H9 (cell line): ENCODE results near the gene MYRIP. TPM values are rescaled to one million over a fixed set of nuclear protein-coding genes. Genes with fewer than 3 reads are reported as not detected.

Source experiments
- DNase-seq: peaks from one replicate; pipeline ENCODE4 v3.0.0-alpha.2; 2017
- H2AFZ ChIP-seq: one replicate; pipeline ENCODE4 v1.6.1; 2013; ENCODE audit warnings: mild to moderate bottlenecking, low read length, control low read depth, moderate library complexity
- H2AK5ac ChIP-seq: 2 replicates; pipeline ENCODE4 v1.6.1; 2013; ENCODE audit warnings: low read length, control low read depth, mixed read lengths; ENCODE audit not compliant: insufficient read length
- H2BK120ac ChIP-seq: one replicate; pipeline ENCODE4 v1.6.1; 2013; ENCODE audit warnings: low read depth, mild to moderate bottlenecking, low read length, control low read depth, inconsistent platforms; ENCODE audit not compliant: poor library complexity, severe bottlenecking
- H2BK12ac ChIP-seq: 2 replicates; pipeline ENCODE4 v1.6.1; 2013; ENCODE audit warnings: low read length, control low read depth, mixed read lengths, low read depth; ENCODE audit not compliant: insufficient read length
- H2BK15ac ChIP-seq: 2 replicates; pipeline ENCODE4 v1.6.1; 2013; ENCODE audit warnings: low read depth, low read length, control low read depth
- H2BK20ac ChIP-seq: one replicate; pipeline ENCODE4 v1.6.1; 2013; ENCODE audit warnings: low read depth, mild to moderate bottlenecking, low read length, control low read depth, inconsistent platforms; ENCODE audit not compliant: poor library complexity, severe bottlenecking
- H2BK5ac ChIP-seq: 2 replicates; pipeline ENCODE4 v1.6.1; 2013; ENCODE audit warnings: low read length, control low read depth, mixed read lengths; ENCODE audit not compliant: insufficient read length
- H3K14ac ChIP-seq: 2 replicates; pipeline ENCODE4 v1.6.1; 2013; ENCODE audit warnings: low read length, control low read depth; ENCODE audit not compliant: insufficient read depth
- H3K18ac ChIP-seq: 2 replicates; pipeline ENCODE4 v1.6.1; 2013; ENCODE audit warnings: low read depth, mild to moderate bottlenecking, mixed read lengths, low read length, control low read depth; ENCODE audit not compliant: insufficient read length
- H3K23ac ChIP-seq: 2 replicates; pipeline ENCODE4 v1.6.1; 2013; ENCODE audit warnings: low read length, control low read depth, mixed read lengths, low read depth; ENCODE audit not compliant: insufficient read length
- H3K23me2 ChIP-seq: 2 replicates; pipeline ENCODE4 v1.6.1; 2013; ENCODE audit warnings: low read depth, mild to moderate bottlenecking, mixed read lengths, low read length, control low read depth; ENCODE audit not compliant: insufficient read length, poor library complexity, severe bottlenecking
- H3K27ac ChIP-seq: 2 replicates; pipeline ENCODE4 v1.5.1; 2013; ENCODE audit warnings: low read length, control low read depth, mixed read lengths, low read depth; ENCODE audit not compliant: insufficient read length
- H3K27me3 ChIP-seq: 2 replicates; pipeline ENCODE4 v1.6.1; 2013; ENCODE audit warnings: low read length, control low read depth, inconsistent platforms; ENCODE audit not compliant: insufficient read depth
- H3K4ac ChIP-seq: 2 replicates; pipeline ENCODE4 v1.6.1; 2013; ENCODE audit warnings: low read depth, mild to moderate bottlenecking, control low read depth, inconsistent platforms, low read length, moderate library complexity
- H3K4me1 ChIP-seq: 2 replicates; pipeline ENCODE4 v1.6.1; 2013; ENCODE audit warnings: low read length, control low read depth, inconsistent platforms; ENCODE audit not compliant: insufficient read depth
- H3K4me2 ChIP-seq: 2 replicates; pipeline ENCODE4 v1.6.1; 2013; ENCODE audit warnings: low read length, control low read depth, mixed read lengths; ENCODE audit not compliant: insufficient read length, insufficient read depth
- H3K56ac ChIP-seq: 2 replicates; pipeline ENCODE4 v1.6.1; 2013; ENCODE audit warnings: low read depth, mild to moderate bottlenecking, mixed read lengths, low read length, control low read depth; ENCODE audit not compliant: insufficient read length
- H3K79me1 ChIP-seq: 2 replicates; pipeline ENCODE4 v1.6.1; 2013; ENCODE audit warnings: low read depth, mild to moderate bottlenecking, moderate library complexity, low read length, control low read depth, inconsistent platforms; ENCODE audit not compliant: insufficient read depth, poor library complexity, severe bottlenecking
- H3K79me2 ChIP-seq: 2 replicates; pipeline ENCODE4 v1.6.1; 2013; ENCODE audit warnings: low read length, control low read depth, inconsistent platforms; ENCODE audit not compliant: insufficient read depth
- H3K9ac ChIP-seq: 2 replicates; pipeline ENCODE4 v1.6.1; 2013; ENCODE audit warnings: low read length, control low read depth, mixed read lengths; ENCODE audit not compliant: insufficient read length; ENCODE audit errors: extremely low read depth
- H3K9me3 ChIP-seq: one replicate; pipeline ENCODE4 v1.6.1; 2013; ENCODE audit warnings: low read depth, low read length, inconsistent platforms; ENCODE audit not compliant: control insufficient read depth
- H3T11ph ChIP-seq: one replicate; pipeline ENCODE4 v1.6.1; 2013; ENCODE audit warnings: mild to moderate bottlenecking, low read length, control low read depth, inconsistent platforms
- H4K20me1 ChIP-seq: one replicate; pipeline ENCODE4 v1.6.1; 2013; ENCODE audit not compliant: control insufficient read depth, insufficient read length, insufficient read depth
- H4K5ac ChIP-seq: 2 replicates; pipeline ENCODE4 v1.6.1; 2013; ENCODE audit warnings: low read depth, mild to moderate bottlenecking, mixed read lengths, low read length, control low read depth; ENCODE audit not compliant: insufficient read length
- H4K8ac ChIP-seq: replicated peaks from 2 replicates; pipeline ENCODE4 v1.6.1; 2013; ENCODE audit warnings: low read length, control low read depth, mixed read lengths, low read depth; ENCODE audit not compliant: insufficient read length
- H4K91ac ChIP-seq: 2 replicates; pipeline ENCODE4 v1.6.1; 2013; ENCODE audit warnings: low read depth, mild to moderate bottlenecking, moderate library complexity, mixed read lengths, low read length, control low read depth; ENCODE audit not compliant: insufficient read length
- H3K27ac Mint-ChIP-seq, 3 experiments: 2 replicates in 2 of 3; 3 replicates in 1 of 3; pipeline ENCODE4 v1.8.0; 2020 to 2021; ENCODE audit warnings: mixed read lengths in 3 of 3, mild to moderate bottlenecking in 1 of 3, moderate library complexity in 1 of 3
- H3K27me3 Mint-ChIP-seq: 2 replicates; pipeline ENCODE4 v1.8.0; 2021; ENCODE audit warnings: low read depth, mild to moderate bottlenecking, moderate library complexity, mixed read lengths
- H3K36me3 Mint-ChIP-seq, 3 experiments: 2 replicates in 2 of 3; 3 replicates in 1 of 3; pipeline ENCODE4 v1.8.0; 2020 to 2021; ENCODE audit warnings: low read depth in 3 of 3, mixed read lengths in 3 of 3; ENCODE audit not compliant: insufficient read depth in 1 of 3
- H3K4me1 Mint-ChIP-seq, 2 experiments: 2 replicates each; pipeline ENCODE4 v1.8.0; 2020; ENCODE audit warnings: mixed read lengths in 2 of 2
- H3K4me3 Mint-ChIP-seq, 2 experiments: 2 replicates in 1 of 2; 3 replicates in 1 of 2; pipeline ENCODE4 v1.8.0; 2020 to 2021; ENCODE audit warnings: mild to moderate bottlenecking in 2 of 2, mixed read lengths in 2 of 2, moderate library complexity in 1 of 2
- H3K9me3 Mint-ChIP-seq, 2 experiments: 2 replicates in 1 of 2; 3 replicates in 1 of 2; pipeline ENCODE4 v1.8.0; 2020; ENCODE audit warnings: mild to moderate bottlenecking in 2 of 2, mixed read lengths in 2 of 2, moderate library complexity in 1 of 2
- CTCF ChIP-seq: fragments of 200-600 bp; sonication (generic); conservative IDR thresholded peaks from 3 replicates; pipeline ENCODE4 v1.8.0; 2021; ENCODE audit warnings: antibody characterized with exemption, mild to moderate bottlenecking
- WGBS: extraction: QIAGEN DNeasy Blood & Tissue Kit; methylation state at CpG from one replicate; pipeline ENCODE4 v1.1.7; 2013; ENCODE audit warnings: missing lambda C conversion rate, low lambda C conversion rate, mixed read lengths; ENCODE audit not compliant: insufficient read length; ENCODE audit errors: extremely low coverage; 5-methylcytosine and 5-hydroxymethylcytosine counted together
- long read RNA-seq: library from polyadenylated mRNA; unstranded; transcript quantifications from one replicate; pipeline ENCODE4 v2.0.0, GENCODE V29; 2020
- total RNA-seq: library from RNA; stranded (reverse); gene quantifications from 2 replicates; pipeline ENCODE4 v1.2.1, GENCODE V29; 2021

Gene MYRIP
- total RNA-seq: 1.8 and 2.2 TPM in 2 replicates
- long read RNA-seq, full-length matches to known transcripts: 2 of 4 reads
- long read RNA-seq, partial matches to known transcripts: 1 of 4 reads
- long read RNA-seq, other reads (novel, unspliced or antisense): 1 of 4 reads

GRCh38 chr3:39809181-39809994, at the start of gene MYRIP:
TSS of gene MYRIP (plus strand) at chr3:39809609. CDS start at chr3:39900817, 91,208 bp downstream.
- H3K27ac ChIP-seq: no peak within 1 kb of the TSS
- no peak within 1 kb of the TSS for H2AK5ac ChIP-seq
- no peak within 1 kb of the TSS for H4K5ac ChIP-seq
- Mint-ChIP-seq H3K27me3 (peaks cover 74% of the 10 kb centered on the region), H3K27ac (peak within 1 kb of the TSS in 2 of 3 experiments; percentile 13 to 76; a peak in 3 of 7 replicates), H3K9me3 (no peaks in the 10 kb centered on the region), H3K4me3 (peak within 1 kb of the TSS; percentile 75 to 96), H3K36me3 (no peaks in the 10 kb centered on the region; a peak in 2 of 7 replicates), H3K4me1 (peaks cover 23 to 28% of the 10 kb centered on the region in 2 experiments)
- H3K23me2 ChIP-seq: peaks cover 25% of the 10 kb centered on the region
- H2AFZ ChIP-seq: peak within 1 kb of the TSS; percentile 63
- no peak within 1 kb of the TSS for H2BK15ac ChIP-seq
- H3K4me2 ChIP-seq: peak within 1 kb of the TSS; percentile 90
- H3K18ac ChIP-seq: no peak within 1 kb of the TSS
- no CpG with 5 or more reads among the region's 103 CpGs for WGBS
- H3T11ph ChIP-seq: no peak within 1 kb of the TSS
- no peak within 1 kb of the TSS for H2BK12ac ChIP-seq
- H3K27me3 ChIP-seq: peaks cover 15% of the 10 kb centered on the region
- no peak within 1 kb of the TSS for H2BK120ac ChIP-seq
- H3K23ac ChIP-seq: no peak within 1 kb of the TSS
- H3K56ac ChIP-seq: no peak within 1 kb of the TSS
- no peak within 1 kb of the TSS for H3K4ac ChIP-seq
- H3K14ac ChIP-seq: peak within 1 kb of the TSS; percentile 77
- H3K9me3 ChIP-seq: no peaks in the 10 kb centered on the region
- no peaks in the 10 kb centered on the region for H3K79me1 ChIP-seq
- H3K79me2 ChIP-seq: no peaks in the 10 kb centered on the region
- H4K20me1 ChIP-seq: no peaks in the 10 kb centered on the region
- H2BK20ac ChIP-seq: no peak within 1 kb of the TSS
- TF ChIP-seq CTCF: no peak
- peak; percentile 86 for DNase-seq
- H4K91ac ChIP-seq: no peak within 1 kb of the TSS
- H3K9ac ChIP-seq: no peak within 1 kb of the TSS
- peaks cover 5% of the 10 kb centered on the region; the same call in 1 of the 2 replicates for H3K4me1 ChIP-seq
- no peak within 1 kb of the TSS for H4K8ac ChIP-seq
- no peak within 1 kb of the TSS for H2BK5ac ChIP-seq
